Astrocyte of the cerebellum (primary cell): ENCODE results near the gene DIP2A.
A peak's percentile ranks its signal among the peaks of the same experiment; 100 is the strongest.
"Not testable (repeated sequence)": the region's sequence is repeated elsewhere in the genome, so short reads cannot be mapped to it uniquely, and the experiment has no call there.

ENCODE experiments used
- DNase-seq: peaks from one replicate; pipeline ENCODE4 v3.0.0-alpha.2; 2011; ENCODE audit warnings: low read depth
- H3K4me3 ChIP-seq: 2 replicates; pipeline ENCODE4 v1.5.1; 2011; ENCODE audit warnings: mild to moderate bottlenecking, low read depth, low read length, moderate library complexity
- in situ Hi-C: cut with HindIII; loops from 2 replicates; pipeline ENCODE4 v1.10.0; 2017; ENCODE audit warnings: low sequenced_read_pairs
- TF ChIP-seq, protein P1 (sequence below): IDR thresholded peaks from 2 replicates; pipeline ENCODE4 v1.5.1; 2012; ENCODE audit warnings: low read length, low read depth, moderate library complexity, mild to moderate bottlenecking; ENCODE audit errors: missing control alignments

Gene DIP2A

GRCh38 chr21:46456750-46457149, 1.9 kb upstream of the DIP2A start:
- TF ChIP-seq, protein P1, sequence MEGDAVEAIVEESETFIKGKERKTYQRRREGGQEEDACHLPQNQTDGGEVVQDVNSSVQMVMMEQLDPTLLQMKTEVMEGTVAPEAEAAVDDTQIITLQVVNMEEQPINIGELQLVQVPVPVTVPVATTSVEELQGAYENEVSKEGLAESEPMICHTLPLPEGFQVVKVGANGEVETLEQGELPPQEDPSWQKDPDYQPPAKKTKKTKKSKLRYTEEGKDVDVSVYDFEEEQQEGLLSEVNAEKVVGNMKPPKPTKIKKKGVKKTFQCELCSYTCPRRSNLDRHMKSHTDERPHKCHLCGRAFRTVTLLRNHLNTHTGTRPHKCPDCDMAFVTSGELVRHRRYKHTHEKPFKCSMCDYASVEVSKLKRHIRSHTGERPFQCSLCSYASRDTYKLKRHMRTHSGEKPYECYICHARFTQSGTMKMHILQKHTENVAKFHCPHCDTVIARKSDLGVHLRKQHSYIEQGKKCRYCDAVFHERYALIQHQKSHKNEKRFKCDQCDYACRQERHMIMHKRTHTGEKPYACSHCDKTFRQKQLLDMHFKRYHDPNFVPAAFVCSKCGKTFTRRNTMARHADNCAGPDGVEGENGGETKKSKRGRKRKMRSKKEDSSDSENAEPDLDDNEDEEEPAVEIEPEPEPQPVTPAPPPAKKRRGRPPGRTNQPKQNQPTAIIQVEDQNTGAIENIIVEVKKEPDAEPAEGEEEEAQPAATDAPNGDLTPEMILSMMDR = no peak
- in situ Hi-C loops = no loop called here
- no peak for DNase-seq
- no peak overlapping the region for H3K4me3 ChIP-seq

- peak overlapping the region; percentile 73 for H3K4me3 ChIP-seq
- DNase-seq = no peak
- in situ Hi-C loops = no loop called here
- TF ChIP-seq, protein P1 = no peak
Measured at GRCh38 chr21:46457801-46458314, 833 bp upstream of the DIP2A start.

DNA sequence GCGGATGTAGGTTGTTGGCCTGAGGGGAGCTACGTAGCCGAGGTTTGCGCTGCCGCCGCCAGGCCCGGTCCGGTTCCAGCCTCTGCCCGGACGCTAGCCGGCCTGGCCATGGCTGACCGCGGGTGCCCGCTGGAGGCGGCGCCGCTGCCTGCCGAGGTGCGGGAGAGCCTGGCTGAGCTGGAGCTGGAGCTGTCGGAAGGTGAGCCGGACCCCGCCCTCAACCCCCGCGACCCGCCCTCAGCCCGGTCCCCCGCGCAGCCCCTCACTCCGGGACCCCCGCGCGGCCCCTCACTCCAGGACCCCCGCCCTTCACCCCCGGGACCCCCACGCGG, 299 bp downstream of the DIP2A start:
- TF ChIP-seq, protein P1 = no peak
- H3K4me3 ChIP-seq = peak overlapping the region; percentile 73
- in situ Hi-C loops = no loop called here
- DNase-seq = no peak

- TF ChIP-seq, protein P1 = no peak
- DNase-seq = no peak
- peak overlapping the region; percentile 73 for H3K4me3 ChIP-seq
- in situ Hi-C loops = no loop called here
Measured at GRCh38 chr21:46459356-46460112, 843 bp downstream of the DIP2A start.

- in situ Hi-C loops = no loop called here
- no peak for DNase-seq
- no peak overlapping the region for H3K4me3 ChIP-seq
- TF ChIP-seq, protein P1 = no peak
Measured at GRCh38 chr21:46461909-46462308, 3.2 kb downstream of the DIP2A start.

DNA sequence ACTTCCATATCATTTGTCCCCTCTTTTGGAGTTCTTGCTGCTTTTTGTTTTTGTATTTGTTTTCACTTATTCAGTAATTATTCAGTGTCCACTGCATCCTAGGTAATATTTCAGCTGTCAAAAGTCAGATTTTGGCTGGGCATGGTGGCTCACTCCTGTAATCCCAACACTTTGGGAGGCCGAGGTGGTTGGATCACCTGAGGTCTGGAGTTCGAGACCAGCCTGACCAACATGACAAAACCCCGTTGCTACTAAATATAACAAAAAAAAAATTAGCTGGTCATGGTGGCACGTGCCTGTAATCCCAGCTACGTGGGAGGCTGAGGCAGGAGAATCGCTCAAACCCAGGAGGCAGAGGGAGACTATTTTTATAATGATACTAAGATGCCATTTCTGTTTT, 6.5 kb downstream of the DIP2A start:
- H3K4me3 ChIP-seq, in situ Hi-C loops, DNase-seq: not testable (repeated sequence)

- TF ChIP-seq, protein P1 = no peak
Measured at GRCh38 chr21:46465651-46466050, 7.0 kb downstream of the DIP2A start.

More at GRCh38 chr21:46465651-46466050, 7.0 kb downstream of the DIP2A start:
- in situ Hi-C loops = no loop called here
- H3K4me3 ChIP-seq = no peak overlapping the region
- DNase-seq = no peak
